Muscle layer of duodenum (tissue), 2 donors: ENCODE data around the gene TCEA3.
A peak's percentile ranks its signal among the peaks of the same experiment; 100 is the strongest.

ENCODE experiments used
- H3K27ac ChIP-seq: one replicate; pipeline ENCODE4 v1.7.0; 2013; ENCODE audit warnings: mild to moderate bottlenecking, low read length
- H3K27me3 ChIP-seq: one replicate; pipeline ENCODE4 v1.7.0; 2013; ENCODE audit warnings: low read depth, mild to moderate bottlenecking, control low read depth, low read length
- H3K36me3 ChIP-seq, 2 donors: one replicate each; pipeline ENCODE4 v1.7.0; 2013; ENCODE audit warnings: low read length in 2 of 2, control low read depth in 1 of 2, mild to moderate bottlenecking in 1 of 2; ENCODE audit not compliant: insufficient read depth in 2 of 2, control insufficient read depth in 1 of 2
- H3K4me1 ChIP-seq, 2 donors: one replicate each; pipeline ENCODE4 v1.7.0; 2013; ENCODE audit warnings: low read length in 2 of 2, mild to moderate bottlenecking in 2 of 2, control low read depth in 1 of 2, moderate library complexity in 1 of 2; ENCODE audit not compliant: insufficient read depth in 2 of 2, control insufficient read depth in 1 of 2
- H3K4me3 ChIP-seq, 2 donors: one replicate each; pipeline ENCODE4 v1.7.0; 2013; ENCODE audit warnings: low read length in 2 of 2, low read depth in 1 of 2, mild to moderate bottlenecking in 1 of 2
- H3K9me3 ChIP-seq, 2 donors: one replicate each; pipeline ENCODE4 v1.7.0; 2013; ENCODE audit warnings: low read length in 2 of 2, control low read depth in 1 of 2, mild to moderate bottlenecking in 1 of 2; ENCODE audit not compliant: control insufficient read depth in 1 of 2
- donor health status: healthy.

The TCEA3 gene

DNA sequence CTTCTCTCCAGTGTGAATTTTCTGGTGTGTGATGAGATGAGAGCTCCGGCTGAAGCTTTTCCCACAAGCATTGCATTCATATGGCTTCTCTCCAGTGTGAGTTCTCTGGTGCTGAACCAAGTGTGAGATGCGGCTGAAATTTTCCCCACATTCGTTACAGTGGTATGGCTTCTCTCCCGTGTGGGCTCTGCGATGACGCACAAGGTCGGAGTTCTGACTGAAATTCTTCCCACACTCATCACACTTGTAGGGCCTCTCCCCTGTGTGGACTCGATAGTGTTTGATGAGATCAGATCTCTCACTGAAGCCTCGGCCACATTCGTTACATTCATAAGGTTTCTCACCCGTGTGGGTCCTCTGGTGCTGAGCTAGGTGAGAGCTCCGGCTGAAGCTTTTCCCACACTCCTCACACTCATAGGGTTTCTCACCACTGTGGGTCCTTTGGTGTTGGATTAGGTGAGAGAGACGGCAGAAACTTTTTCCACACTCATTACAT is 62.3 kb downstream of the TCEA3 start:
- H3K9me3 ChIP-seq: peaks cover 42 to 53% of the 10 kb centered on the region in 2 donors

DNA sequence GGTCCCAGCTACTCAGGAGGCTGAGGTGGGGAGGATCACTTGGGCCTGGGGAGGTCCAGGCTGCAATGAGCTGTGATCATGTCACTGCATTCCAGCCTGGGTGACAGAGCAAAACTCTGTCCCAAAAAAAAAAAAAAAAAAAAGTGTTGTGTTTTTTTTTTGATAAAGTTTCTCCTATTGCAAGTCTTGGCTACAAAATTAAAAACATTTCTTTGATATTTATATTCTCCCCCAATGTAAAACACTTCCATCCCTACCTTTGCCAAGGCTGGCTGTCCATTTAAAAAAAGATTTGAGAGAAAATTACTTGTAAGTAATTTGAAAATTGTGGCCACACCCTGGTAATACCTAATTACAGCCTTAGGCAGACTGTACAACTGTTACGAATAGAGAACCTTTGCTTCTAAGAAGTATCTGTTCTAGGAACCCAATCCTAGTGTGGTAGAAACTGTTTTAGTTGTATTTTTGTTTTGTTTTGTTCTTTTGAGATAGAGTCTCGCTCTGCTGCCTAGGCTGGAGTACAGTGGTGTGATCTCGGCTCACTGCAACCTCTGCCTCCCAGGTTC is 66.2 kb downstream of the TCEA3 start:
- Histone ChIP-seq H3K9me3 (peaks cover 36 to 40% of the 10 kb centered on the region in 2 donors), H3K4me3 (no peak overlapping the region), H3K27me3 (no peaks in the 10 kb centered on the region), H3K4me1 (peaks cover 0 to 9% of the 10 kb centered on the region in 2 donors), H3K27ac (no peak overlapping the region), H3K36me3 (peaks cover 36 to 40% of the 10 kb centered on the region in 2 donors)

More for the DNA sequence above, 62.3 kb downstream of the TCEA3 start:
- H3K36me3 ChIP-seq: peaks cover 38 to 66% of the 10 kb centered on the region in 2 donors
- peaks cover 8 to 18% of the 10 kb centered on the region in 2 donors for H3K4me1 ChIP-seq
- peak overlapping the region; percentile 37 to 55 for H3K4me3 ChIP-seq
- H3K27ac ChIP-seq: no peak overlapping the region
- no peaks in the 10 kb centered on the region for H3K27me3 ChIP-seq

DNA sequence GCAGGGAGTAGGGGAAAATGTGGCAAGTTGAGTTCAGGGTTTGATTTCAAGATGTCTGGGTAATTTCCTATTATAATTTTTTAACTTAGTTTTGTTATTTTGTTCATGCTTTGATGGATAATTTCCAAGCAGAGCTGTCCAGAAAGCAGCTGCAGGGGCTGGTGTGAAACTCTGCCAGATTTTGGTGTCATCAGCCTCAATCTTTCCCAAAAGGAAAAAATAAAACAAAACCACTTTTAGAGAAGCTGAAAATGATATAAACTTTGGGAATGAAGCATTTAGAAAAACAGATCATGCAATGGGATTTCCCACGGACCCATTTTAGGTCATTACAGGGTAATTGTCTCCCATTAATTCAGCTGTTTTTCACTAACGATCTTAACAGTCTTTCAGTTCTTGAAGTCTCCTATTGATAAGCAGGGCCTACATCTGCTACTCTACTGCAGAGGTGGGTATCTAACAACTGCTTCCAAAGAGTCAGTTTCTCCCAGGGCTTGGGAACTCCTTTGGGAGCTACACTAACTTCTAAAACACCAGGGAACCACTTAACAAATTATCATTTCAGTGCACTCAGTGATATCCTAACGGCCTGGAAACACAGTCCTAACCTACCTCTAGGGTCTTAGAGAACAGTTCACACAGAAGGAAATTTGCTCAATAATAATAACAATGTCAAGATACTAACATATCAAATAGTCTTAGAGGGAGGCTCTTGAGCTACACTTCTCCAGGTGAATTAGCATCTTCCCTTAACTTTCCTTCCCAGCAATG is 67.2 kb downstream of the TCEA3 start:
- Histone ChIP-seq H3K4me3 (peak overlapping the region in 1 of 2 donors; percentile 12), H3K4me1 (peaks cover 0 to 9% of the 10 kb centered on the region in 2 donors), H3K36me3 (peaks cover 25 to 30% of the 10 kb centered on the region in 2 donors), H3K27ac (no peak overlapping the region), H3K27me3 (no peaks in the 10 kb centered on the region), H3K9me3 (peaks cover 28 to 29% of the 10 kb centered on the region in 2 donors)

DNA sequence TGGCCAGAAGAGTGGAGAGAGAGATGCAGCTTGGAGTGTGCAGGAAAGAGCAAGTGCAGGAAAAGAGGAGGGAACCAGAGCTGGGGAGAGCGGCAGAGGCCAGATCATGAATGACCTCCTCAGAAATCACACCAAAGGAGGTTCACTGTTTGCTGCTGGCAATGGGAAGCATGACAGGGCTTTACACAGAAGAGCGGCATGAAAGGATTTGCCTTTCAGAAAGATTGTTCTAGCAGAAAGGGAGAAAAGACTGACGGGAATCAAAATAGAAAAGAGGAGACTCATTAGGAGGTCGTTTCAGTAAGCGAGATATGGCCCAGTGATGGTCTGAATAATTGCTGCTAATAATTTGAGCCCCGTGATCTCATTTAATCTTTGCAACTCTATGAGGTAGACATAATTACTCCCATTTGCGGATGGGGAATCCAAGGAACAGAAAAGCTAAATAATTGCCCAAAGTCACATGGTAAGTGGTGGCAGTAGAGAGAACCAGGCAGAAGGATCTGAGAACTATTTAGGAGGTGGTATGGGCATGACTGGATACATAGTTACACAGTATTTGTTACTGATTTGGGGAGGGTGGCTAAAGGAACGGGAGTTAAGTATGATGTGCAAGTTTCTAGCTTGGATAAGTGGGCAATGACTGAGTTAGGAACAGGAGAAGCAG is 67.9 kb downstream of the TCEA3 start:
- H3K27ac ChIP-seq: no peak overlapping the region
- H3K4me1 ChIP-seq: peaks cover 0 to 9% of the 10 kb centered on the region in 2 donors
- H3K27me3 ChIP-seq: no peaks in the 10 kb centered on the region
- peaks cover 18 to 22% of the 10 kb centered on the region in 2 donors for H3K36me3 ChIP-seq
- H3K4me3 ChIP-seq: no peak overlapping the region
- peaks cover 21 to 22% of the 10 kb centered on the region in 2 donors for H3K9me3 ChIP-seq

DNA sequence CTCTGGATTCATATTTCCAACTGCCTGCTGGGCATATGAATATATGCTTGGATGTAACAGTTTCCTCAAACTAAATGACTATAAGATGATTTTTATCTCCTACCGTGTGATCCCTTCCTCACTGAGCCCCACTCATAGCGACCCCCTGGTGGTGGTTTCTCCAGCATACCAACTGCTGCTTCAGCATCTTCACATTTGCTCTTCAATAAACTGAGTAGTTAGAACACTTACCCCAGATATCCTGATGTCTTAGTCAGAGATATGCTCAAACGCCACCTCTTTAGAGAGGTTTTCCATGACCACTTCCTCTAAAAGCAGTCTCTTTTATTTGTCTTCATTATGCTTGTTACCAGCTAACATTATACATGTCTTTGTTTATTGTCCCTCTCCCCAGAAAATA is 70.3 kb downstream of the TCEA3 start:
- Histone ChIP-seq H3K27ac (no peak overlapping the region), H3K36me3 (no peaks in the 10 kb centered on the region), H3K9me3 (no peaks in the 10 kb centered on the region), H3K4me3 (no peak overlapping the region), H3K4me1 (peaks cover 0 to 9% of the 10 kb centered on the region in 2 donors), H3K27me3 (no peaks in the 10 kb centered on the region)

DNA sequence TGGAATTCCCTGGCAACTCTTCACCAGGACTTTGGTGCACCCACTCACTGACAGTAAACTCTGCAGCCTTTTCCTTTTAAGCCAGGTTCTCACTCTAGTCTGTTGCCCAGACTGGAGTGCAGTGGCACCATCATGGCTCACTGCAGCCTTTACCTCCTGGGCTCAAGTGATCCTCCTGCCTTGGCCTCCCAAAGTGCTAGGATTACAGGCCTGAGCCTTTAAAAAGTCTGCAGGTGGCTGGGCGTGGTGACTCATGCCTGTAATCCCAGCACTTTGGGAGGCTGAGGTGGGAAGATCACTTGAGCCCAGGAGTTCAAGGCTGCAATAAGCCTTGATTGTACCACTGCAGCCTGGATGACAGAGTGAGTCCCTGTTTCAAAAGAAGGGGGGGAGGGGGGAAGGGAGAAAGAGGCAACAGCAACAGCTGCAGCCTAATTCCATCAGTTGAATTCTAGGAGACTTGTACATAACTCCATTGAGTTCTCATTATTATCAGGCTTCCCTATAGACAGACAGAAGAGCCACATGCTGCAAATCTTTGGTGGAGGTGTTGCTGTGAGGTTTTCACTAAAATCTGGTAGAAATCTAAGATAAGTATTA is 72.4 kb downstream of the TCEA3 start:
- Histone ChIP-seq H3K27me3 (no peaks in the 10 kb centered on the region), H3K36me3 (no peaks in the 10 kb centered on the region), H3K27ac (no peak overlapping the region), H3K4me1 (no peaks in the 10 kb centered on the region), H3K9me3 (no peaks in the 10 kb centered on the region), H3K4me3 (no peak overlapping the region)

DNA sequence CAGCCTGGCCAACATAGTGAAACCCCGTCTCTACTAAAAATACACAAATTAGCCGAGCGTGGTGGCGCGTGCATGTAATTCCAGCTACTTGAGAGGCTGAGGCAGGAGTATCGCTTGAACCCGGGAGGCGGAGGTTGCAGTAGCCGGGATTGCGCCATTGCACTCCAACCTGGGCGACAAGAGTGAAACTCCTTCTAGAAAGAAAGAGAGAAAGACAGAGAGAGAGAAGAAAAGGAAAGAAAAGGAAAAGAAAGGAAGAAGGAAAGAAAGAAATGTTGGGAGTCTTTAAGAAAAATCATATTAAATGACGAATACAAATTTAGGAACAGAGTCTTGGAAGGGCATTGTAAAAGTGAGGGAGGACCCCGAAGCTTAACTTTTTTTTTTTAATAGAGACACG is 78.6 kb downstream of the TCEA3 start:
- Histone ChIP-seq H3K27ac (no peak overlapping the region), H3K4me1 (peaks cover 19 to 21% of the 10 kb centered on the region in 2 donors), H3K27me3 (no peaks in the 10 kb centered on the region), H3K9me3 (no peaks in the 10 kb centered on the region), H3K36me3 (peaks cover 0 to 9% of the 10 kb centered on the region in 2 donors), H3K4me3 (no peak overlapping the region)

DNA sequence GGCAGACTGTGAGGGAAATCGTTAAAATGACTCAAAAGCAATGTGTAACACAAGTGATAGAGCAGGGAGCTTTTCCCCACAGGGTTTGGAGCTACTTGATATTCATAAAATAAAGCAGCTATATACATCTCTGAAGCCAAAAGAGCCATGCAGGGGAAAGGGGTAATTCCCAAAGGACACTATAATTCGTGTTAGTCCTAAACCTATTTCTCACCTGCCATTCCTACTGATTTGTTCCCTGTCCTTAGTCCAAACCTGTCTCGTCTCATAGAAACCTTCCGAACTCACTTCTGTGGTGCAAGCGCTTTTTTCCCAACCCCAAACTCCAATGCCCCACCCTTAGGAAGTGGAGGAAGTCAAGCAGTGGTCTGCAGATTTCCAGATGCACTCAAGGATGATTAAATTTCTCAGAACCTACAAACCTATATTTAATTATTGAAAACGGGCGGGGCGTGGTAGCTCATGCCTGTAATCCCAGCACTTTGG is 79.5 kb downstream of the TCEA3 start:
- Histone ChIP-seq H3K27ac (peak overlapping the region; percentile 98), H3K9me3 (no peaks in the 10 kb centered on the region), H3K4me3 (peak overlapping the region; percentile 77 to 91), H3K4me1 (peaks cover 23 to 30% of the 10 kb centered on the region in 2 donors), H3K36me3 (peaks cover 0 to 9% of the 10 kb centered on the region in 2 donors), H3K27me3 (no peaks in the 10 kb centered on the region)

DNA sequence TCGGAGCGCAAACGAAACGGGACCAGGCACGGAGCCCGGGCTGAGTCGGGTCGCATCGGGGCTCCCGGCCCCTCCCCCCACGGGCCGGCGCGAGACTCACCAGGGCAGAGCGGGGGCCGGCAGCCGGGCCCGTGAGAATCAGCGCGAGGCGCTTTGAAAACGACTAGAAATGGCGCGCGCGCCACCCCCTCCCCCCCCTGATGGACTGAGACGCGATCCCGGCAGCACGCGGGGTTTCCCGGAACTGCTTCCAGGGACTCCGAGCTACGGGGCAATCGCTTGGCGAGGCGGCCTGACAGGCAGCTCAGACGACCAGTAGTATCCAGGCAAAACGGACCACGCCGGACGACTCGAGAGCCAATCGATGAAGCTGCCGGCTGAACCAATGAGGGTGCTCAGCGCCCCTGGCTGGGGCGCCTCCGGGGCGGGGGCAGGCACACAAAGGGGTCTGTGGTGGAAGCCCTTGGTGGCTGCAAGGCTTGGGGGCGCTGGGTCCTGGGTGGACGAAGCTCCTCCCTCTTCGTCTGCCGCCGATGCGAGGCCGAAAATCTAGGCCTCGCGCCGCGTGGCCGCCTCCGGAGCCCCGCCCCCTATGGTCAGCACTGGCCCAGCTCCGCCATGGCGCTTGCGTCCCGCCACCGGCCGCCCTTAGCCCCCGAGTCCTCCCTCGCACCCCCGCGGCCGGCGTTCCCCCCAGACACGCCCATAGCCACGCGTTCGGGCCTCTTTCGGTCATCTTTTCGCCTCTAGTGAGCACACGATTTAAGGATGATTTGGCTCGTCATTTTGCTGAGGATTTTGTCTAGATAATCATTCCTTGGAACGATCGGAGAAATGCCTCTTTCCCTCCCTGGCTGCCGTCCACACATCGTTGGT is 80.2 kb downstream of the TCEA3 start, which contains the start of gene HNRNPR:
Gene HNRNPR, minus strand, starts transcription at position 174 of the 876 bp plus-strand sequence. CDS start 3,276 bp downstream, outside the sequence.
- no peaks in the 10 kb centered on the region for H3K27me3 ChIP-seq

More for the DNA sequence above, 80.2 kb downstream of the TCEA3 start, which contains the start of gene HNRNPR:
- Histone ChIP-seq H3K4me1 (peaks cover 23 to 37% of the 10 kb centered on the region in 2 donors), H3K36me3 (peaks cover 0 to 9% of the 10 kb centered on the region in 2 donors), H3K27ac (peak within 1 kb of the TSS; percentile 98), H3K4me3 (peak within 1 kb of the TSS; percentile 77 to 91), H3K9me3 (no peaks in the 10 kb centered on the region)
